ENCODE measurements around the gene ADARB2.

GRCh38 chr10:1300218-1300617 is 437.1 kb downstream of the ADARB2 start:
- no peak for TF ChIP-seq CTCF (IDR thresholded peaks at IDR 0.05)
- no peak for TF ChIP-seq REST (IDR thresholded peaks at IDR 0.05; ENCODE audit: low read depth, low read length)
